SK-N-SH treated with all-trans-retinoic acid at 6 μM for 48 hours (cell line): ENCODE results near the gene COX4I2.

ENCODE experiments used
- ATAC-seq: fragments of 200-7000 bp; cut with Tn5 transposase; 3 replicates; pipeline ENCODE4 v1.9.1; 2020; ENCODE audit warnings: mild to moderate bottlenecking, moderate library complexity
- ARNTL ChIP-seq: fragments of 450-650 bp; formaldehyde crosslinking; IDR thresholded peaks from 2 replicates; pipeline ENCODE4 v1.5.0; 2020; ENCODE audit warnings: low read depth, mild to moderate bottlenecking, moderate library complexity, borderline replicate concordance
- ESRRG ChIP-seq: fragments of 250-450 bp; sonication (Bioruptor Pico); IDR thresholded peaks from 2 replicates; pipeline ENCODE4 v1.6.1; 2021; ENCODE audit warnings: mild to moderate bottlenecking
- GLIS3 ChIP-seq: fragments of 250-450 bp; sonication (Bioruptor Pico); IDR thresholded peaks from 2 replicates; pipeline ENCODE4 v1.5.0; 2020; ENCODE audit warnings: mild to moderate bottlenecking, moderate library complexity
- ISL1 ChIP-seq: fragments of 250-450 bp; sonication (Bioruptor Pico); IDR thresholded peaks from 2 replicates; pipeline ENCODE4 v2.1.2; 2022; ENCODE audit warnings: mild to moderate bottlenecking, moderate library complexity
- OSR1 ChIP-seq: fragments of 250-450 bp; sonication (Bioruptor Pico); IDR thresholded peaks from 2 replicates; pipeline ENCODE4 v1.8.0; 2022; ENCODE audit warnings: moderate library complexity, mild to moderate bottlenecking, inconsistent platforms
- PPARA ChIP-seq: fragments of 250-450 bp; sonication (Bioruptor Pico); IDR thresholded peaks from 2 replicates; pipeline ENCODE4 v1.5.0; 2020; ENCODE audit warnings: mild to moderate bottlenecking, borderline replicate concordance
- RARB ChIP-seq: fragments of 250-450 bp; sonication (Bioruptor Pico); IDR thresholded peaks from 2 replicates; pipeline ENCODE4 v1.8.0; 2021; ENCODE audit warnings: mild to moderate bottlenecking, moderate library complexity
- SNAI2 ChIP-seq: fragments of 250-450 bp; sonication (Bioruptor Pico); IDR thresholded peaks from 2 replicates; pipeline ENCODE4 v1.5.0; 2020; ENCODE audit warnings: mild to moderate bottlenecking, moderate library complexity
- TCF4 ChIP-seq: fragments of 250-450 bp; sonication (Bioruptor Pico); IDR thresholded peaks from 2 replicates; pipeline ENCODE4 v1.8.0; 2021; ENCODE audit warnings: mild to moderate bottlenecking, moderate library complexity, borderline replicate concordance
- TOX ChIP-seq: fragments of 250-450 bp; sonication (Bioruptor Pico); IDR thresholded peaks from 2 replicates; pipeline ENCODE4 v1.8.0; 2021; ENCODE audit warnings: mild to moderate bottlenecking, moderate library complexity, borderline replicate concordance
- ZC3H10 ChIP-seq: fragments of 250-450 bp; sonication (Bioruptor Pico); IDR thresholded peaks from 2 replicates; pipeline ENCODE4 v1.5.1; 2021; ENCODE audit warnings: mild to moderate bottlenecking, moderate library complexity
- ZFP3 ChIP-seq: fragments of 250-450 bp; sonication (Bioruptor Pico); IDR thresholded peaks from 2 replicates; pipeline ENCODE4 v1.5.0; 2020; ENCODE audit warnings: mild to moderate bottlenecking, moderate library complexity
- ZFP30 ChIP-seq: fragments of 450-650 bp; formaldehyde crosslinking; IDR thresholded peaks from 2 replicates; pipeline ENCODE4 v1.5.0; 2022; ENCODE audit warnings: mild to moderate bottlenecking, moderate library complexity
- ZNF565 ChIP-seq: fragments of 450-650 bp; formaldehyde crosslinking; conservative IDR thresholded peaks from 2 replicates; pipeline ENCODE4 v1.5.0; 2020; ENCODE audit warnings: low read depth, mild to moderate bottlenecking, moderate library complexity
- ZNF8 ChIP-seq: fragments of 450-650 bp; formaldehyde crosslinking; IDR thresholded peaks from 2 replicates; pipeline ENCODE4 v1.5.0; 2020; ENCODE audit warnings: mild to moderate bottlenecking, moderate library complexity
- TF ChIP-seq, protein P1 (sequence below): fragments of 250-450 bp; sonication (Bioruptor Pico); IDR thresholded peaks from 2 replicates; pipeline ENCODE4 v1.5.1; 2021; ENCODE audit warnings: mild to moderate bottlenecking, moderate library complexity
- TF ChIP-seq, protein P2 (sequence below): fragments of 250-450 bp; sonication (Bioruptor Pico); IDR thresholded peaks from 2 replicates; pipeline ENCODE4 v1.8.0; 2020; ENCODE audit warnings: mild to moderate bottlenecking, moderate library complexity, borderline replicate concordance
- TF ChIP-seq, protein P3 (sequence below): fragments of 250-450 bp; sonication (Bioruptor Pico); IDR thresholded peaks from 2 replicates; pipeline ENCODE4 v1.5.0; 2020; ENCODE audit warnings: mild to moderate bottlenecking, moderate library complexity
- TF ChIP-seq, protein P4 (sequence below): fragments of 250-450 bp; sonication (Bioruptor Pico); IDR thresholded peaks from 2 replicates; pipeline ENCODE4 v1.5.1; 2020; ENCODE audit warnings: low read depth, mild to moderate bottlenecking, moderate library complexity
- TF ChIP-seq, protein P5 (sequence below): fragments of 250-450 bp; sonication (Bioruptor Pico); IDR thresholded peaks from 2 replicates; pipeline ENCODE4 v1.8.0; 2021; ENCODE audit warnings: low read depth, mild to moderate bottlenecking, moderate library complexity, borderline replicate concordance

COX4I2 gene

DNA sequence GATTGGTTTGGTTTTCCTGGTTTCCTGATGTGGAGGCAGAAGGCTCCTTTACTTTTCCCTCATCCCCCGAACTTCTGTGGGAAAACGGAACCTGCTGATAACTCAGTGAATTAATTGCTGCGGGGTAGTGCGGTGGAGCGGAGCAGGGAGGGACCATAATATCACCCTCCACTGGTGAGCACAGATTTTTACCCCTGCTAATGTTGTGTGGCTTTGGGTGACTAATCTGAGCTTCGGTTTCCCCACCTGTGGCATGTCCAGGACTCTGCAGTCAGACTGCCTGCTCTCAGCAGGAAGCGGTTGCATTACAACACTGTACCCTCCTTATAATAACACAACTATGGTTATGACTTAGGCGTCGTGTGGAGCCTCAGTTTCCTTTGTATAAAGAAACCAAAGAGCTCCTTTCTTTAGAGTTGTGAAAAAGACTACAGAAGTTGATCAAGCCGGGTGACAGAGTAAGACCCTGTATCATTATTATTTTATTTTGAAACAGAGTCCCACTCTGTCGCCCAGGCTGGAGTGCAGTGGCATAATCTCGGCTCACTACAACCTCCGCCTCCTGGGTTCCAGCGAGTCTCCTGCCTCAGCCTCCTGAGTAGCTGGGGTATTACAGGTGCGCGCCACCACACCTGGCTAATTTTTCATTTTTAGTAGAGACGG is 34.8 kb upstream of the COX4I2 start:
- TF ChIP-seq, protein P1, sequence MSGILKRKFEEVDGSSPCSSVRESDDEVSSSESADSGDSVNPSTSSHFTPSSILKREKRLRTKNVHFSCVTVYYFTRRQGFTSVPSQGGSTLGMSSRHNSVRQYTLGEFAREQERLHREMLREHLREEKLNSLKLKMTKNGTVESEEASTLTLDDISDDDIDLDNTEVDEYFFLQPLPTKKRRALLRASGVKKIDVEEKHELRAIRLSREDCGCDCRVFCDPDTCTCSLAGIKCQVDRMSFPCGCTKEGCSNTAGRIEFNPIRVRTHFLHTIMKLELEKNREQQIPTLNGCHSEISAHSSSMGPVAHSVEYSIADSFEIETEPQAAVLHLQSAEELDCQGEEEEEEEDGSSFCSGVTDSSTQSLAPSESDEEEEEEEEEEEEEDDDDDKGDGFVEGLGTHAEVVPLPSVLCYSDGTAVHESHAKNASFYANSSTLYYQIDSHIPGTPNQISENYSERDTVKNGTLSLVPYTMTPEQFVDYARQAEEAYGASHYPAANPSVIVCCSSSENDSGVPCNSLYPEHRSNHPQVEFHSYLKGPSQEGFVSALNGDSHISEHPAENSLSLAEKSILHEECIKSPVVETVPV = no peak
- TF ChIP-seq, protein P2, sequence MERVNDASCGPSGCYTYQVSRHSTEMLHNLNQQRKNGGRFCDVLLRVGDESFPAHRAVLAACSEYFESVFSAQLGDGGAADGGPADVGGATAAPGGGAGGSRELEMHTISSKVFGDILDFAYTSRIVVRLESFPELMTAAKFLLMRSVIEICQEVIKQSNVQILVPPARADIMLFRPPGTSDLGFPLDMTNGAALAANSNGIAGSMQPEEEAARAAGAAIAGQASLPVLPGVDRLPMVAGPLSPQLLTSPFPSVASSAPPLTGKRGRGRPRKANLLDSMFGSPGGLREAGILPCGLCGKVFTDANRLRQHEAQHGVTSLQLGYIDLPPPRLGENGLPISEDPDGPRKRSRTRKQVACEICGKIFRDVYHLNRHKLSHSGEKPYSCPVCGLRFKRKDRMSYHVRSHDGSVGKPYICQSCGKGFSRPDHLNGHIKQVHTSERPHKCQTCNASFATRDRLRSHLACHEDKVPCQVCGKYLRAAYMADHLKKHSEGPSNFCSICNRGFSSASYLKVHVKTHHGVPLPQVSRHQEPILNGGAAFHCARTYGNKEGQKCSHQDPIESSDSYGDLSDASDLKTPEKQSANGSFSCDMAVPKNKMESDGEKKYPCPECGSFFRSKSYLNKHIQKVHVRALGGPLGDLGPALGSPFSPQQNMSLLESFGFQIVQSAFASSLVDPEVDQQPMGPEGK = 0 out of 2 replicates have a peak, but pooled peaks have one; percentile 37
- TF ChIP-seq RARB (no peak), ARNTL (CRISPR knock-in tag) (no peak), ZNF8 (peak; percentile 92), ZFP30 (CRISPR knock-in tag) (no peak), ZC3H10 (no peak), ZNF565 (CRISPR knock-in tag) (no peak), ZFP3 (CRISPR knock-in tag) (0 out of 2 replicates have a peak, but pooled peaks have one; percentile 48)
- ATAC-seq = no peak

DNA sequence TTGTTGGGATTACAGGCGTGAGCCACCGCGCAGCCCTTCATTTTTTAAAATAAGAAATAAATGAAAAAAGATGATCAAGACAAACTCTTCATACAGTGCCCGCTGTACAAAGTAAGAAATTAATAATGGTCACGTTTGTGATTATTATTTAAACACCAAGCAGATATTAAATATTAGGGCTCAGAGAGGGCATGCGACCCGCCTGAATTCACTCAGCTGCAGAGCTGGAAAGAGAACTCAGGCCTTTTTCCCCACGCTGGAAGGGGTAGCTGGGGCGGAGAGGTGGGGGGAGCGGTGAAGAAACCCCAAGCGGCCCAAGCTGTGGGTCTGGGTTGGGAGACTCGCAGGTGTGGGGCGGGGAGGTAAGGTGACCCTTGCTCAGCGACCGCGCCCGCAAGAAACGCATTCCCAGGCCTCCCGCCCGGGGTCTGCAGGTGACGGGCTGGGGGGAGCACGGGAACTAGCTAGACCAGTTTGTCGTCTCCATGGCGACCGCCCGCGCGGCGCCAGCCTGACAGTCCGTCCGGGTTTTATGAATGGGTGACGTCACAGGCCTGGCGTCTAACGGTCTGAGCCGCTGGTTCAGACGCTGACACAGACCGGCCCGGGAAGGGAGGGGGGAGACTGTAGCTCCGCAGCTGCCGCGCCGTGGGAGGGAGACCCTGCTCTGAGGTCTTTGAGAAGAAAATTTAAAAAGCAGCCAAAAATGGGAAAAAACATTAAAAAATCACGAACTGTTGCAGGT is 33.7 kb upstream of the COX4I2 start:
- TF ChIP-seq SNAI2 (CRISPR knock-in tag) = 0 out of 2 replicates have a peak, but pooled peaks have one; percentile 12
- peak; percentile 47; the same call in 1 of the 2 replicates for TF ChIP-seq PPARA
- no peak for TF ChIP-seq ZFP30 (CRISPR knock-in tag)
- TF ChIP-seq ZNF8 = no peak; the same call in 1 of the 2 replicates
- TF ChIP-seq, protein P3, sequence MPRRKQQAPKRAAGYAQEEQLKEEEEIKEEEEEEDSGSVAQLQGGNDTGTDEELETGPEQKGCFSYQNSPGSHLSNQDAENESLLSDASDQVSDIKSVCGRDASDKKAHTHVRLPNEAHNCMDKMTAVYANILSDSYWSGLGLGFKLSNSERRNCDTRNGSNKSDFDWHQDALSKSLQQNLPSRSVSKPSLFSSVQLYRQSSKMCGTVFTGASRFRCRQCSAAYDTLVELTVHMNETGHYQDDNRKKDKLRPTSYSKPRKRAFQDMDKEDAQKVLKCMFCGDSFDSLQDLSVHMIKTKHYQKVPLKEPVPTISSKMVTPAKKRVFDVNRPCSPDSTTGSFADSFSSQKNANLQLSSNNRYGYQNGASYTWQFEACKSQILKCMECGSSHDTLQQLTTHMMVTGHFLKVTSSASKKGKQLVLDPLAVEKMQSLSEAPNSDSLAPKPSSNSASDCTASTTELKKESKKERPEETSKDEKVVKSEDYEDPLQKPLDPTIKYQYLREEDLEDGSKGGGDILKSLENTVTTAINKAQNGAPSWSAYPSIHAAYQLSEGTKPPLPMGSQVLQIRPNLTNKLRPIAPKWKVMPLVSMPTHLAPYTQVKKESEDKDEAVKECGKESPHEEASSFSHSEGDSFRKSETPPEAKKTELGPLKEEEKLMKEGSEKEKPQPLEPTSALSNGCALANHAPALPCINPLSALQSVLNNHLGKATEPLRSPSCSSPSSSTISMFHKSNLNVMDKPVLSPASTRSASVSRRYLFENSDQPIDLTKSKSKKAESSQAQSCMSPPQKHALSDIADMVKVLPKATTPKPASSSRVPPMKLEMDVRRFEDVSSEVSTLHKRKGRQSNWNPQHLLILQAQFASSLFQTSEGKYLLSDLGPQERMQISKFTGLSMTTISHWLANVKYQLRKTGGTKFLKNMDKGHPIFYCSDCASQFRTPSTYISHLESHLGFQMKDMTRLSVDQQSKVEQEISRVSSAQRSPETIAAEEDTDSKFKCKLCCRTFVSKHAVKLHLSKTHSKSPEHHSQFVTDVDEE = peak; percentile 44; the same call in 1 of the 2 replicates
- TF ChIP-seq ZNF565 (CRISPR knock-in tag) = peak; percentile 85; the same call in 1 of the 2 replicates
- peak; percentile 55 for TF ChIP-seq ZC3H10
- TF ChIP-seq OSR1 = no peak
- TF ChIP-seq, protein P4, sequence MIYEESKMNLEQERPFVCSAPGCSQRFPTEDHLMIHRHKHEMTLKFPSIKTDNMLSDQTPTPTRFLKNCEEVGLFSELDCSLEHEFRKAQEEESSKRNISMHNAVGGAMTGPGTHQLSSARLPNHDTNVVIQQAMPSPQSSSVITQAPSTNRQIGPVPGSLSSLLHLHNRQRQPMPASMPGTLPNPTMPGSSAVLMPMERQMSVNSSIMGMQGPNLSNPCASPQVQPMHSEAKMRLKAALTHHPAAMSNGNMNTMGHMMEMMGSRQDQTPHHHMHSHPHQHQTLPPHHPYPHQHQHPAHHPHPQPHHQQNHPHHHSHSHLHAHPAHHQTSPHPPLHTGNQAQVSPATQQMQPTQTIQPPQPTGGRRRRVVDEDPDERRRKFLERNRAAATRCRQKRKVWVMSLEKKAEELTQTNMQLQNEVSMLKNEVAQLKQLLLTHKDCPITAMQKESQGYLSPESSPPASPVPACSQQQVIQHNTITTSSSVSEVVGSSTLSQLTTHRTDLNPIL (CRISPR knock-in tag) = peak; percentile 17; the same call in 1 of the 2 replicates
- TF ChIP-seq, protein P2 = peak; percentile 91
- peak; percentile 87; the same call in 1 of the 2 replicates for TF ChIP-seq GLIS3 (CRISPR knock-in tag)
- no peak; the same call in 1 of the 2 replicates for TF ChIP-seq TOX
- peak; percentile 56; the same call in 1 of the 2 replicates for TF ChIP-seq RARB
- TF ChIP-seq TCF4 = peak; percentile 66; the same call in 1 of the 2 replicates

DNA sequence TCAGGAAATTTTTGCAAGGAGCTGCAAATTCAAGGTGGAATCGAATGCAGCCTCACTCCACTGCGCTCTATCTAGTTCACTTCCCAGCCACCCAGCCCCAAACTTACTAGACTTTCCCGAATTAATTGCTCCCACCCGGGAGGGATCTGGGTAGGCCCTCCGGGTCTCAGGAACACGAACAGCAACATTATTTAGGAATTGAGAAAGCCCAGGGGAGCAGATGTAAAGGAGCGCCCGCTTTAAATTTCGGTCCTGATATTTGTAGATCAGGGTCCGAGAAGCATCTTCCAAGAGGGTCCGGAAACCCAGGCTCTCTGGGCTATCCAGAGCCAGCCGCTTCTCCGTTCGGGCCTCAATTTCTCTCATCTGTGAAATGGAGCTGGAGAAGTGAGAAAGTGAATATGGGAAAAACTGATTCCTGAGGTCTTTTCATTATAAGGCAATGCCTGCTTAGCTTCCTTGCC is 33.1 kb upstream of the COX4I2 start:
- no peak for ATAC-seq
- TF ChIP-seq GLIS3 (CRISPR knock-in tag) (peak; percentile 91; the same call in 1 of the 2 replicates), ESRRG (peak; percentile 89), ZFP30 (CRISPR knock-in tag) (peak; percentile 43; the same call in 1 of the 2 replicates), OSR1 (no peak), TOX (no peak), RARB (peak; percentile 80; the same call in 1 of the 2 replicates), ISL1 (CRISPR knock-in tag) (no peak), ZC3H10 (peak; percentile 62)
- TF ChIP-seq, protein P2 = peak; percentile 51; the same call in 1 of the 2 replicates
- TF ChIP-seq, protein P5, sequence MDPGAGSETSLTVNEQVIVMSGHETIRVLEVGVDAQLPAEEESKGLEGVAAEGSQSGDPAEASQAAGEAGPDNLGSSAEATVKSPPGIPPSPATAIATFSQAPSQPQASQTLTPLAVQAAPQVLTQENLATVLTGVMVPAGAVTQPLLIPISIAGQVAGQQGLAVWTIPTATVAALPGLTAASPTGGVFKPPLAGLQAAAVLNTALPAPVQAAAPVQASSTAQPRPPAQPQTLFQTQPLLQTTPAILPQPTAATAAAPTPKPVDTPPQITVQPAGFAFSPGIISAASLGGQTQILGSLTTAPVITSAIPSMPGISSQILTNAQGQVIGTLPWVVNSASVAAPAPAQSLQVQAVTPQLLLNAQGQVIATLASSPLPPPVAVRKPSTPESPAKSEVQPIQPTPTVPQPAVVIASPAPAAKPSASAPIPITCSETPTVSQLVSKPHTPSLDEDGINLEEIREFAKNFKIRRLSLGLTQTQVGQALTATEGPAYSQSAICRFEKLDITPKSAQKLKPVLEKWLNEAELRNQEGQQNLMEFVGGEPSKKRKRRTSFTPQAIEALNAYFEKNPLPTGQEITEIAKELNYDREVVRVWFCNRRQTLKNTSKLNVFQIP (CRISPR knock-in tag) = 0 out of 2 replicates have a peak, but pooled peaks have one; percentile 82
- TF ChIP-seq, protein P1 = peak; percentile 94

More for the DNA sequence above, 33.7 kb upstream of the COX4I2 start:
- ATAC-seq = peak; percentile 53
